CD14-positive monocyte (primary cell): ENCODE data around the gene SLC27A2. TPM values are rescaled to one million over a fixed set of nuclear protein-coding genes. Genes with fewer than 3 reads are reported as not detected.
A peak's percentile ranks its signal among the peaks of the same experiment; 100 is the strongest.

Experiments
- DNase-seq, 3 donors: peaks; one replicate each; pipeline ENCODE4 v3.0.0-alpha.2; 2011 to 2022
- H2AFZ ChIP-seq: 2 replicates; pipeline ENCODE4 v1.6.0; 2012; ENCODE audit warnings: mild to moderate bottlenecking, low read depth, low read length, inconsistent platforms; ENCODE audit not compliant: insufficient read depth, poor library complexity, severe bottlenecking
- H3K27ac ChIP-seq, 2 donors: 1 replicate in 1 of 2; 2 replicates in 1 of 2; pipeline ENCODE4 v1.5.1; 2012 to 2013; ENCODE audit warnings: low read length in 2 of 2, control low read depth in 1 of 2, inconsistent platforms in 1 of 2, low read depth in 1 of 2, mild to moderate bottlenecking in 1 of 2
- H3K27me3 ChIP-seq, 2 donors: one replicate each; pipeline versions ENCODE4 v1.6.0 to v1.6.1; 2011 to 2013; ENCODE audit warnings: low read length in 2 of 2; ENCODE audit not compliant: control insufficient read depth in 2 of 2, insufficient read depth in 2 of 2
- H3K36me3 ChIP-seq, 2 donors: replicated peaks in 1 of 2; 1 replicate in 1 of 2; 2 replicates in 1 of 2; pipeline versions ENCODE4 v1.5.1 to v1.6.1; 2012 to 2013; ENCODE audit warnings: low read length in 2 of 2, control low read depth in 1 of 2, inconsistent platforms in 1 of 2, mild to moderate bottlenecking in 1 of 2; ENCODE audit not compliant: insufficient read depth in 2 of 2, control insufficient read depth in 1 of 2
- H3K4me1 ChIP-seq, 2 donors: 1 replicate in 1 of 2; 2 replicates in 1 of 2; pipeline versions ENCODE4 v1.5.1 to v1.6.1; 2012 to 2013; ENCODE audit warnings: low read length in 2 of 2, control low read depth in 1 of 2, inconsistent platforms in 1 of 2, mild to moderate bottlenecking in 1 of 2, moderate library complexity in 1 of 2; ENCODE audit not compliant: insufficient read depth in 2 of 2, control insufficient read depth in 1 of 2
- H3K4me2 ChIP-seq: replicated peaks from 2 replicates; pipeline ENCODE3; 2012; ENCODE audit warnings: low read length, moderate library complexity, mild to moderate bottlenecking; ENCODE audit not compliant: poor library complexity, severe bottlenecking; ENCODE audit errors: extremely low read depth
- H3K4me3 ChIP-seq, 3 experiments: fragments of 200-600 bp in 1 of 3; sonication (generic) in 1 of 3; replicated peaks in 1 of 3; 1 replicate in 2 of 3; 2 replicates in 1 of 3; pipeline ENCODE4 v1.5.1; 2011 to 2013; ENCODE audit warnings: low read length in 3 of 3, mild to moderate bottlenecking in 3 of 3, control low read depth in 2 of 3, low read depth in 2 of 3, inconsistent platforms in 1 of 3, moderate library complexity in 1 of 3
- H3K79me2 ChIP-seq: 2 replicates; pipeline ENCODE4 v1.6.0; 2012; ENCODE audit warnings: mild to moderate bottlenecking, control low read depth, inconsistent platforms, low read length, moderate library complexity; ENCODE audit not compliant: insufficient read depth
- H3K9ac ChIP-seq: 2 replicates; pipeline ENCODE4 v1.6.0; 2017; ENCODE audit warnings: low read length, mild to moderate bottlenecking; ENCODE audit not compliant: insufficient read depth, poor library complexity, severe bottlenecking
- H3K9me3 ChIP-seq, 2 donors: replicated peaks in 1 of 2; 1 replicate in 1 of 2; 2 replicates in 1 of 2; pipeline versions ENCODE4 v1.5.1 to v1.6.1; 2012 to 2013; ENCODE audit warnings: low read length in 2 of 2, control low read depth in 1 of 2; ENCODE audit not compliant: control insufficient read depth in 1 of 2, insufficient read depth in 1 of 2
- H4K20me1 ChIP-seq: 2 replicates; pipeline ENCODE4 v1.6.0; 2012; ENCODE audit warnings: mild to moderate bottlenecking, low read length, control low read depth, moderate library complexity; ENCODE audit not compliant: insufficient read depth
- H3K27ac Mint-ChIP-seq, 7 donors: one replicate each; pipeline ENCODE4 v1.8.0; 2020; ENCODE audit warnings: mild to moderate bottlenecking in 7 of 7, mixed read lengths in 7 of 7, moderate library complexity in 6 of 7, inconsistent platforms in 2 of 7
- H3K27me3 Mint-ChIP-seq, 3 donors: one replicate each; pipeline ENCODE4 v1.8.0; 2021 to 2022; ENCODE audit warnings: low read depth in 3 of 3, mild to moderate bottlenecking in 3 of 3, mixed read lengths in 3 of 3, moderate library complexity in 3 of 3, inconsistent platforms in 1 of 3
- H3K36me3 Mint-ChIP-seq, 2 donors: one replicate each; pipeline ENCODE4 v1.8.0; 2020; ENCODE audit warnings: mixed read lengths in 2 of 2, inconsistent platforms in 1 of 2, mild to moderate bottlenecking in 1 of 2
- H3K4me1 Mint-ChIP-seq: one replicate; pipeline ENCODE4 v1.8.0; 2020; ENCODE audit warnings: mild to moderate bottlenecking, mixed read lengths
- H3K4me3 Mint-ChIP-seq, 2 donors: one replicate each; pipeline ENCODE4 v1.8.0; 2020; ENCODE audit warnings: mild to moderate bottlenecking in 2 of 2, mixed read lengths in 2 of 2, moderate library complexity in 1 of 2
- H3K9me3 Mint-ChIP-seq, 7 donors: one replicate each; pipeline ENCODE4 v1.8.0; 2020 to 2022; ENCODE audit warnings: mixed read lengths in 7 of 7, mild to moderate bottlenecking in 6 of 7, moderate library complexity in 6 of 7, inconsistent platforms in 2 of 7
- CTCF ChIP-seq: fragments of 200-600 bp; IDR thresholded peaks from one replicate; pipeline ENCODE4 v1.8.0; 2022; ENCODE audit warnings: antibody characterized with exemption, mild to moderate bottlenecking
- WGBS: methylation state at CpG from one replicate; pipeline ENCODE4 v1.1.5; 2013; ENCODE audit warnings: missing lambda C conversion rate; ENCODE audit not compliant: insufficient coverage; 5-methylcytosine and 5-hydroxymethylcytosine counted together
- intact Hi-C, 2 donors: fragments of 100-400 bp; cut with micrococcal nuclease; formaldehyde crosslinking; loops; one replicate each; pipeline versions ENCODE4 v1.15.0 to v1.15.1; 2023
- polyA plus RNA-seq, 3 donors: library from polyadenylated mRNA; depleted of rRNA in 1 of 3; unstranded in 2 of 3; stranded (reverse) in 1 of 3; fragments of 300-500 nt in 2 of 3; fragments of >200 nt in 1 of 3; fragmentation: Illumina TruSeq in 2 of 3; gene quantifications; 1 replicate in 2 of 3; 2 replicates in 1 of 3; pipeline ENCODE4 v1.2.3, GENCODE V29; 2012 to 2021

The SLC27A2 gene
- polyA plus RNA-seq, 3 donors: 0.13 TPM; not detected in 2

DNA sequence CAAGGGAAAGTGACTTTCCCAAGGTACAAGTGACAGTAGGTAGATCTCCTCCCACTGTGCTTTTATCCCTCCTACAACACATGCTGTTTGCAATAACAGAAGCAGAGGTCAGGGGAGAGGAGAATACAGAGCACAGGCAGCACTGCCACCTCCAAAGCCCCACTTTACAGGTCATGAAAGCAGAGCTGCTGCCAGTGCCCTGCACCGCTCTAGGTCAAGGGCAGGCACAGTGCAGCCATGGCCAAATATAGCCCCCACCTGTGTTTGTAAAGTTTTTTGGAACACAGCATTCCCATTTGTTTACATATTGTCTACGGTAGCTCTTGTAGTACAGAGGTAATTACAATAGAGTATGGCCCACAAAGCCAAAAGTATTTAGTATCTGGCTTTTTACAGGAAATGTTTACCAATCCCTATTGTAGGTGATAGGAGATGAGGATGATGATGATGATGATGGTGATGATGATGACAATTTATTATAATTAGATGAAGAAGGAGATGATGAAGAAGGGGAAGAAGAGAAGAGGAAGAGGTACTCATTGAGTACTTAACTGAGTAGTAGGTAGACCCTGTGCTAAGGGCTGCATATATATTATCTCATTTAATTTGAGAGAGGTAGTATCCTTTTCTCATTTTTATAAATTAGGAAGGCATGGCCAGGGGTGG is 63.1 kb downstream of the SLC27A2 start:
- Histone ChIP-seq H3K9ac (no peak overlapping the region), H3K4me3 (no peak overlapping the region), H4K20me1 (no peaks in the 10 kb centered on the region), H3K27ac (no peak overlapping the region), H3K4me2 (no peak overlapping the region), H3K79me2 (no peaks in the 10 kb centered on the region), H2AFZ (no peak overlapping the region), H3K27me3 (no peaks in the 10 kb centered on the region), H3K36me3 (no peaks in the 10 kb centered on the region), H3K4me1 (peaks cover 18 to 25% of the 10 kb centered on the region in 2 donors), H3K9me3 (no peaks in the 10 kb centered on the region)
- Mint-ChIP-seq H3K36me3 (no peaks in the 10 kb centered on the region), H3K4me1 (peaks cover 26% of the 10 kb centered on the region), H3K27ac (peak overlapping the region in 1 of 7 donors; percentile 8), H3K27me3 (peaks cover 0 to 1% (median 0%) of the 10 kb centered on the region in 3 donors), H3K9me3 (no peaks in the 10 kb centered on the region), H3K4me3 (no peak overlapping the region)
- DNase-seq: no peak
- intact Hi-C loops: no loop called here
- 100% methylated on average over 1 of the region's 2 CpGs for WGBS
- TF ChIP-seq CTCF: no peak

- peaks cover 26% of the 10 kb centered on the region for H3K4me1 Mint-ChIP-seq
- no peak overlapping the region for H3K9ac ChIP-seq
Measured at GRCh38 chr15:50246631-50247030, 64.6 kb downstream of the SLC27A2 start.

More at GRCh38 chr15:50246631-50247030, 64.6 kb downstream of the SLC27A2 start:
- intact Hi-C loops: no loop called here
- no peak for TF ChIP-seq CTCF
- Mint-ChIP-seq H3K9me3 (no peaks in the 10 kb centered on the region), H3K4me3 (no peak overlapping the region), H3K27ac (peak overlapping the region in 4 of 7 donors; percentile 24 to 78 (median 50)), H3K36me3 (no peaks in the 10 kb centered on the region), H3K27me3 (peaks cover 0 to 3% (median 0%) of the 10 kb centered on the region in 3 donors)
- H2AFZ ChIP-seq: no peak overlapping the region
- H3K4me3 ChIP-seq: no peak overlapping the region
- H3K27me3 ChIP-seq: no peaks in the 10 kb centered on the region
- no peak overlapping the region for H3K4me2 ChIP-seq
- H3K79me2 ChIP-seq: no peaks in the 10 kb centered on the region
- no peaks in the 10 kb centered on the region for H3K9me3 ChIP-seq
- peaks cover 18 to 25% of the 10 kb centered on the region in 2 donors for H3K4me1 ChIP-seq
- 100% methylated on average over 1 of the region's 2 CpGs for WGBS
- no peaks in the 10 kb centered on the region for H3K36me3 ChIP-seq
- no peaks in the 10 kb centered on the region for H4K20me1 ChIP-seq
- no peak overlapping the region for H3K27ac ChIP-seq
- no peak for DNase-seq
